IMR-90 (cell line): ENCODE measurements around the gene TMEM208. TPM values are rescaled to one million over a fixed set of nuclear protein-coding genes. Genes with fewer than 3 reads are reported as not detected.

Experiments
- ATAC-seq: fragments of 200-7000 bp; cut with Tn5 transposase; 2 replicates; pipeline ENCODE4 v1.9.1; 2020; ENCODE audit warnings: low read depth, mild to moderate bottlenecking, moderate library complexity
- BruUV-seq: library from RNA; stranded (reverse); fragments of 400-500 nt; replicated peaks from 2 replicates; lab custom pipeline; 2021; lab: Mats Ljungman, UMichigan
- CTCF ChIA-PET: fragments of 300-600 bp; formaldehyde crosslinking; extraction: SDS; loops from one replicate; lab custom pipeline; 2021; ENCODE audit warnings: antibody characterized with exemption; lab: Yijun Ruan, JAX
- POLR2A ChIA-PET: fragments of 300-600 bp; sonication (Branson Sonifier 250); formaldehyde crosslinking; loops from one replicate; lab custom pipeline; 2022; ENCODE audit warnings: antibody characterized with exemption; ENCODE audit not compliant: unreplicated experiment; lab: Charles Lee
- DNase-seq: peaks from one replicate; pipeline ENCODE4 v3.0.0; 2013
- H2AFZ ChIP-seq: replicated peaks from 2 replicates; pipeline ENCODE3; 2013; ENCODE audit warnings: low read length, mild to moderate bottlenecking; ENCODE audit not compliant: poor library complexity
- H2AK5ac ChIP-seq: 2 replicates; pipeline ENCODE4 v1.6.1; 2013; ENCODE audit warnings: low read depth, low read length, inconsistent platforms
- H2AK9ac ChIP-seq: replicated peaks from 2 replicates; pipeline ENCODE3; 2013; ENCODE audit warnings: mild to moderate bottlenecking, low read depth, low read length, moderate library complexity; ENCODE audit not compliant: poor library complexity
- H2BK120ac ChIP-seq: 2 replicates; pipeline ENCODE4 v1.6.1; 2013; ENCODE audit warnings: low read depth, low read length, inconsistent platforms
- H2BK15ac ChIP-seq: 3 replicates; pipeline ENCODE4 v1.6.1; 2013; ENCODE audit warnings: low read depth, low read length, inconsistent platforms
- H2BK20ac ChIP-seq: 2 replicates; pipeline ENCODE4 v1.6.1; 2013; ENCODE audit warnings: low read depth, mild to moderate bottlenecking, inconsistent platforms, low read length, moderate library complexity
- H2BK5ac ChIP-seq: 2 replicates; pipeline ENCODE4 v1.6.1; 2013; ENCODE audit warnings: mild to moderate bottlenecking, low read depth, low read length, inconsistent platforms; ENCODE audit not compliant: poor library complexity, severe bottlenecking
- H3K14ac ChIP-seq: replicated peaks from 2 replicates; pipeline ENCODE4 v1.6.1; 2013; ENCODE audit warnings: low read depth, low read length, inconsistent platforms
- H3K18ac ChIP-seq: 2 replicates; pipeline ENCODE4 v1.6.1; 2013; ENCODE audit warnings: low read depth, low read length, control low read depth
- H3K23ac ChIP-seq: 2 replicates; pipeline ENCODE4 v1.6.1; 2013; ENCODE audit warnings: low read depth, low read length, inconsistent platforms
- H3K27ac ChIP-seq: 2 replicates; pipeline ENCODE4 v1.5.1; 2013; ENCODE audit warnings: mild to moderate bottlenecking, control low read depth, low read length; ENCODE audit not compliant: insufficient read depth
- H3K27me3 ChIP-seq: 2 replicates; pipeline ENCODE4 v1.6.1; 2013; ENCODE audit warnings: low read length; ENCODE audit not compliant: control insufficient read depth, insufficient read depth
- H3K36me3 ChIP-seq: 2 replicates; pipeline ENCODE4 v1.6.1; 2013; ENCODE audit warnings: low read length, mixed read lengths; ENCODE audit not compliant: control insufficient read depth, insufficient read depth
- H3K4ac ChIP-seq: 2 replicates; pipeline ENCODE4 v1.6.1; 2013; ENCODE audit warnings: low read depth, low read length, inconsistent platforms
- H3K4me1 ChIP-seq: 2 replicates; pipeline ENCODE4 v1.6.1; 2013; ENCODE audit warnings: low read length, mixed read lengths; ENCODE audit not compliant: control insufficient read depth, insufficient read depth
- H3K4me2 ChIP-seq: 2 replicates; pipeline ENCODE4 v1.6.1; 2013; ENCODE audit warnings: low read depth, mild to moderate bottlenecking, control low read depth, low read length, moderate library complexity
- H3K4me3 ChIP-seq: 2 replicates; pipeline ENCODE4 v1.5.1; 2013; ENCODE audit warnings: low read depth, mild to moderate bottlenecking, control low read depth, low read length, moderate library complexity; ENCODE audit not compliant: insufficient read depth
- H3K56ac ChIP-seq: 2 replicates; pipeline ENCODE4 v1.6.1; 2013; ENCODE audit warnings: low read length, inconsistent platforms; ENCODE audit not compliant: insufficient read depth; ENCODE audit errors: extremely low read depth
- H3K79me1 ChIP-seq, 2 experiments: 2 replicates each; pipeline ENCODE4 v1.6.1; 2013; ENCODE audit warnings: low read length in 2 of 2, inconsistent platforms in 1 of 2, low read depth in 1 of 2
- H3K9ac ChIP-seq: 2 replicates; pipeline ENCODE4 v1.6.1; 2013; ENCODE audit warnings: low read depth, low read length, control low read depth
- H3K9me1 ChIP-seq: 2 replicates; pipeline ENCODE4 v1.6.1; 2013; ENCODE audit warnings: low read length, inconsistent platforms; ENCODE audit not compliant: insufficient read depth
- H3K9me3 ChIP-seq: 2 replicates; pipeline ENCODE4 v1.6.1; 2013; ENCODE audit warnings: low read length; ENCODE audit not compliant: control insufficient read depth, insufficient read depth
- H4K20me1 ChIP-seq: 2 replicates; pipeline ENCODE4 v1.6.1; 2013; ENCODE audit warnings: low read length, inconsistent platforms; ENCODE audit not compliant: insufficient read depth
- H4K5ac ChIP-seq: 2 replicates; pipeline ENCODE4 v1.6.1; 2013; ENCODE audit warnings: mild to moderate bottlenecking, low read depth, low read length, control low read depth
- H4K8ac ChIP-seq, 2 experiments: 2 replicates each; pipeline ENCODE4 v1.6.1; 2013; ENCODE audit warnings: low read depth in 2 of 2, low read length in 2 of 2, control low read depth in 1 of 2, inconsistent platforms in 1 of 2
- H4K91ac ChIP-seq: 2 replicates; pipeline ENCODE4 v1.6.1; 2013; ENCODE audit warnings: low read depth, low read length, inconsistent platforms; ENCODE audit not compliant: insufficient read depth
- CEBPB ChIP-seq: IDR thresholded peaks from 2 replicates; pipeline ENCODE4 v1.6.1; 2012; ENCODE audit warnings: low read depth, low read length, improper control_type of control experiment
- MAFK ChIP-seq: IDR thresholded peaks from 2 replicates; pipeline ENCODE4 v1.6.1; 2012; ENCODE audit warnings: low read depth, low read length, improper control_type of control experiment
- RAD21 ChIP-seq: IDR thresholded peaks from 2 replicates; pipeline ENCODE4 v1.6.1; 2012; ENCODE audit warnings: low read length, improper control_type of control experiment
- SMC3 ChIP-seq: fragments of 150-350 bp; IDR thresholded peaks from 2 replicates; pipeline ENCODE4 v1.6.1; 2016; ENCODE audit warnings: low read depth, mild to moderate bottlenecking, antibody characterized with exemption, low read length, moderate library complexity
- WGBS, 2 experiments: methylation state at CpG; one replicate each; pipeline versions ENCODE4 v1.1.5 to v1.1.7; 2013; ENCODE audit warnings: missing lambda C conversion rate in 2 of 2; ENCODE audit not compliant: insufficient read length in 1 of 2; ENCODE audit errors: extremely low coverage in 2 of 2; 5-methylcytosine and 5-hydroxymethylcytosine counted together
- dilution Hi-C: fragments of 300-500 bp; cut with HindIII; formaldehyde crosslinking; loops from one replicate; pipeline ENCODE4 v1.14.3; 2018; ENCODE audit warnings: low sequenced_read_pairs; ENCODE audit not compliant: unreplicated experiment
- in situ Hi-C: fragments of 300-500 bp; cut with MboI; formaldehyde crosslinking; loops from 3 replicates; pipeline ENCODE4 v1.14.3; 2019; ENCODE audit warnings: low sequenced_read_pairs, inconsistent platforms, mixed read lengths
- intact Hi-C: fragments of 100-400 bp; cut with micrococcal nuclease; formaldehyde crosslinking; loops from 2 replicates; pipeline ENCODE4 v1.10.0; 2022
- polyA plus RNA-seq, 3 experiments: library from polyadenylated mRNA; depleted of rRNA; stranded (reverse); fragments of >200 nt; gene quantifications; 2 replicates each; pipeline ENCODE4 v1.2.3, GENCODE V29; 2012; ENCODE audit warnings: low replicate concordance in 1 of 3
- total RNA-seq: library from RNA; depleted of rRNA; stranded (reverse); fragments of >200 nt; gene quantifications from 2 replicates; pipeline ENCODE4 v1.2.3, GENCODE V29; 2012
- TF ChIP-seq, protein P1 (sequence below): fragments of 150-350 bp; IDR thresholded peaks from 2 replicates; pipeline ENCODE4 v1.6.1; 2016; ENCODE audit warnings: low read depth, mild to moderate bottlenecking, low read length, moderate library complexity, borderline replicate concordance

TMEM208 gene
- total and polyA plus RNA-seq, 2 of the 4 experiments (the other 2 are of a cell fraction): 65.6 to 66.5 TPM

DNA sequence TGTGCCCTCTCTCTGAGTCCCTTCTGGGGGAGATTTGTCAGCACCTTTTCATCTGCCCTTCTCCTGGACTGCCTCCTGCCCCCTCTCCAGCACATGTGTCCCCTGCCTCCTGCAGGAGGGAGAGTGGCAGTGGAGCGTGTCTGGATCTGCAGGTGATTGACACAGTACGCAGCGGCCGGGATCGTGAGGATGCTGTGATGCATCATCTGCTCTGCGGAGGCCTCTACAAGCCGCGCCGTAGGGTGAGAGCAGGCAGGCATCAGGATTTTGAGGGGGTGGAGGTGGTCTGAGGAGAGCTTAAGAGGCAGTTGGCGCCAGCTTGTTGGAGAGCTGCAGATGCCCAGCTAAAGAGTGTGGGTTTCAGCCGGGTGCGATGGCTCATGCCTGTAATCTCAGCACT is 32.8 kb downstream of the TMEM208 start:
- intact Hi-C loops: loop anchor here (1.0 to 5.0 kb wide), 4 partner anchors 79 to 207 kb away; no protein-coding TSS in a partner anchor
- Histone ChIP-seq H3K18ac (no peak overlapping the region), H3K14ac (no peak overlapping the region), H2BK120ac (no peak overlapping the region), H2AFZ (no peak overlapping the region), H3K4ac (no peak overlapping the region), H2AK9ac (no peak overlapping the region), H4K5ac (no peak overlapping the region), H3K9ac (no peak overlapping the region), H3K9me1 (no peaks in the 10 kb centered on the region), H4K20me1 (no peaks in the 10 kb centered on the region), H3K56ac (no peak overlapping the region), H3K4me1 (peaks cover 2% of the 10 kb centered on the region; the same call in 1 of the 2 replicates), H3K27ac (no peak overlapping the region), H3K79me1 (no peaks in the 10 kb centered on the region), H3K23ac (no peak overlapping the region), H3K27me3 (no peaks in the 10 kb centered on the region), H3K4me2 (no peak overlapping the region), H3K4me3 (no peak overlapping the region), H3K9me3 (no peaks in the 10 kb centered on the region), H2BK5ac (no peak overlapping the region), H2AK5ac (no peak overlapping the region), H3K36me3 (peaks cover 16% of the 10 kb centered on the region), H2BK20ac (no peak overlapping the region), H4K91ac (no peak overlapping the region), H2BK15ac (no peak overlapping the region), H4K8ac (no peak overlapping the region)
- DNase-seq (no peak), ATAC-seq (no peak)
- WGBS, 2 experiments: 100% methylated on average over 3 of the region's 12 CpGs; no CpG with 5 or more reads in 1 of the 2 experiments
- in situ Hi-C loops: loop anchor here (10.0 kb wide), 1 partner anchor 195 kb away; no protein-coding TSS in a partner anchor
- no peak for TF ChIP-seq CEBPB
- TF ChIP-seq RAD21: no peak
- TF ChIP-seq, protein P1, sequence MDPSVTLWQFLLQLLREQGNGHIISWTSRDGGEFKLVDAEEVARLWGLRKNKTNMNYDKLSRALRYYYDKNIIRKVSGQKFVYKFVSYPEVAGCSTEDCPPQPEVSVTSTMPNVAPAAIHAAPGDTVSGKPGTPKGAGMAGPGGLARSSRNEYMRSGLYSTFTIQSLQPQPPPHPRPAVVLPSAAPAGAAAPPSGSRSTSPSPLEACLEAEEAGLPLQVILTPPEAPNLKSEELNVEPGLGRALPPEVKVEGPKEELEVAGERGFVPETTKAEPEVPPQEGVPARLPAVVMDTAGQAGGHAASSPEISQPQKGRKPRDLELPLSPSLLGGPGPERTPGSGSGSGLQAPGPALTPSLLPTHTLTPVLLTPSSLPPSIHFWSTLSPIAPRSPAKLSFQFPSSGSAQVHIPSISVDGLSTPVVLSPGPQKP: no peak
- TF ChIP-seq SMC3: no peak
- no peak for TF ChIP-seq MAFK
- POLR2A ChIA-PET: no interaction called here
- CTCF ChIA-PET: interaction anchor here (1.0 to 1.8 kb wide), 3 partner anchors 55 to 188 kb away, joined by 3 to 15 read pairs (median 7); no protein-coding TSS in a partner anchor
- dilution Hi-C loops: no loop called here
- no TSS peak for BruUV-seq
